Ovary (tissue), 3 donors: ENCODE data around the gene RNF182.

Experiments used
- POLR2A ChIP-seq: fragments of 450-650 bp; IDR thresholded peaks from one replicate; pipeline ENCODE4 v1.6.1; 2017; ENCODE audit warnings: antibody characterized with exemption, mild to moderate bottlenecking, moderate library complexity
- TF ChIP-seq, protein P1 (sequence below), 3 donors: fragments of 450-650 bp in 2 of 3; fragments of 200-600 bp in 1 of 3; IDR thresholded peaks; one replicate each; pipeline versions ENCODE4 v1.5.1 to v1.8.0; 2016 to 2022; ENCODE audit warnings: antibody characterized with exemption in 3 of 3, mild to moderate bottlenecking in 1 of 3
- donor health status: DM: no; HTN: no; CAD: no.

DNA sequence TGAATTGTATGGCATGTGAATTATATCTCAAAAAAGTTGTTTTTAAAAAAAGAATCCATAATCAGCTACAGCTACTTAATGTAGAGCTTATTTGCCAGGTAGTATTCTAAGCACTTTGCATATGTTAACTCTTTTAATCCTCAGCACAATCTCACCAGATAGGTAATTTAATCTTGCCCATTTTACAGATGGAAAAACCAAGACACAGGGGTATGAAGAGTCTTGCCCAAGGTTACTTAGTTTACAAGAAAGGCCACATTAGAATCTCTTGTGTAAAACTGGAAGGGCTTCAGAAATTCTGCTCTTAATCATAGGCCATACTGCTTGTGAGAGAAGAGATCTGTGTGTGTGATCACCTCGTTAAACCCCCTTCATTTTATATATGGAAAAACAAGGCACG is 13.4 kb upstream of the RNF182 start:
- TF ChIP-seq, protein P1, sequence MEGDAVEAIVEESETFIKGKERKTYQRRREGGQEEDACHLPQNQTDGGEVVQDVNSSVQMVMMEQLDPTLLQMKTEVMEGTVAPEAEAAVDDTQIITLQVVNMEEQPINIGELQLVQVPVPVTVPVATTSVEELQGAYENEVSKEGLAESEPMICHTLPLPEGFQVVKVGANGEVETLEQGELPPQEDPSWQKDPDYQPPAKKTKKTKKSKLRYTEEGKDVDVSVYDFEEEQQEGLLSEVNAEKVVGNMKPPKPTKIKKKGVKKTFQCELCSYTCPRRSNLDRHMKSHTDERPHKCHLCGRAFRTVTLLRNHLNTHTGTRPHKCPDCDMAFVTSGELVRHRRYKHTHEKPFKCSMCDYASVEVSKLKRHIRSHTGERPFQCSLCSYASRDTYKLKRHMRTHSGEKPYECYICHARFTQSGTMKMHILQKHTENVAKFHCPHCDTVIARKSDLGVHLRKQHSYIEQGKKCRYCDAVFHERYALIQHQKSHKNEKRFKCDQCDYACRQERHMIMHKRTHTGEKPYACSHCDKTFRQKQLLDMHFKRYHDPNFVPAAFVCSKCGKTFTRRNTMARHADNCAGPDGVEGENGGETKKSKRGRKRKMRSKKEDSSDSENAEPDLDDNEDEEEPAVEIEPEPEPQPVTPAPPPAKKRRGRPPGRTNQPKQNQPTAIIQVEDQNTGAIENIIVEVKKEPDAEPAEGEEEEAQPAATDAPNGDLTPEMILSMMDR (IDR thresholded peaks at IDR 0.05) = no peak
- no peak for TF ChIP-seq POLR2A
